GM10266 (cell line): ENCODE data around the gene BCAS3.
"Not testable (repeated sequence)": the region's sequence is repeated elsewhere in the genome, so short reads cannot be mapped to it uniquely, and the experiment has no call there.

Source experiments
- DNase-seq: peaks from one replicate; pipeline ENCODE4 v3.0.0; 2012; ENCODE audit errors: extremely low spot score
- TF ChIP-seq, protein P1 (sequence below): IDR thresholded peaks from 2 replicates; pipeline ENCODE4 v1.5.1; 2012; ENCODE audit warnings: mild to moderate bottlenecking, low read depth; ENCODE audit not compliant: control insufficient read depth, insufficient read depth; ENCODE audit errors: missing control alignments

BCAS3 gene

DNA sequence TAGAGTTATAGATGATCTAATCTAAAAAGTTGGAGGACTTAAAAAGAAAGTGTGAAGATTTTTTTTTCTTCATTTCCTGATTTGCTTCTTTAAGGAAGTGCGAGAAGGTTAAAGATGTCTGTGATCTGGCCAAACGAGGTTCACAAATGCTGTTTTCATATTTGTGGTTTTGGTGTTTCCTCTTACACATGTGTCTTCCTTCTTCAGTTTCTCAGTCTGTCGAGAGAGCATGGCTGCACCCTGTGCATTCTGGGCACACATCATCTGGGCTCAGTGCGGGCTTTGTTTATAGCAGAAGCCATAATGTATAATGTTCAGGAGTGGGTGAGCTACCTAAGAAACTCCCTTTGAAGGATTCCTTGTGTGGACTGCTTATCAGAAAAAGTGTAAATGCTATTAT is 461.6 kb downstream of the BCAS3 start:
- TF ChIP-seq, protein P1, sequence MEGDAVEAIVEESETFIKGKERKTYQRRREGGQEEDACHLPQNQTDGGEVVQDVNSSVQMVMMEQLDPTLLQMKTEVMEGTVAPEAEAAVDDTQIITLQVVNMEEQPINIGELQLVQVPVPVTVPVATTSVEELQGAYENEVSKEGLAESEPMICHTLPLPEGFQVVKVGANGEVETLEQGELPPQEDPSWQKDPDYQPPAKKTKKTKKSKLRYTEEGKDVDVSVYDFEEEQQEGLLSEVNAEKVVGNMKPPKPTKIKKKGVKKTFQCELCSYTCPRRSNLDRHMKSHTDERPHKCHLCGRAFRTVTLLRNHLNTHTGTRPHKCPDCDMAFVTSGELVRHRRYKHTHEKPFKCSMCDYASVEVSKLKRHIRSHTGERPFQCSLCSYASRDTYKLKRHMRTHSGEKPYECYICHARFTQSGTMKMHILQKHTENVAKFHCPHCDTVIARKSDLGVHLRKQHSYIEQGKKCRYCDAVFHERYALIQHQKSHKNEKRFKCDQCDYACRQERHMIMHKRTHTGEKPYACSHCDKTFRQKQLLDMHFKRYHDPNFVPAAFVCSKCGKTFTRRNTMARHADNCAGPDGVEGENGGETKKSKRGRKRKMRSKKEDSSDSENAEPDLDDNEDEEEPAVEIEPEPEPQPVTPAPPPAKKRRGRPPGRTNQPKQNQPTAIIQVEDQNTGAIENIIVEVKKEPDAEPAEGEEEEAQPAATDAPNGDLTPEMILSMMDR = no peak
- peak; percentile 52 for DNase-seq

DNA sequence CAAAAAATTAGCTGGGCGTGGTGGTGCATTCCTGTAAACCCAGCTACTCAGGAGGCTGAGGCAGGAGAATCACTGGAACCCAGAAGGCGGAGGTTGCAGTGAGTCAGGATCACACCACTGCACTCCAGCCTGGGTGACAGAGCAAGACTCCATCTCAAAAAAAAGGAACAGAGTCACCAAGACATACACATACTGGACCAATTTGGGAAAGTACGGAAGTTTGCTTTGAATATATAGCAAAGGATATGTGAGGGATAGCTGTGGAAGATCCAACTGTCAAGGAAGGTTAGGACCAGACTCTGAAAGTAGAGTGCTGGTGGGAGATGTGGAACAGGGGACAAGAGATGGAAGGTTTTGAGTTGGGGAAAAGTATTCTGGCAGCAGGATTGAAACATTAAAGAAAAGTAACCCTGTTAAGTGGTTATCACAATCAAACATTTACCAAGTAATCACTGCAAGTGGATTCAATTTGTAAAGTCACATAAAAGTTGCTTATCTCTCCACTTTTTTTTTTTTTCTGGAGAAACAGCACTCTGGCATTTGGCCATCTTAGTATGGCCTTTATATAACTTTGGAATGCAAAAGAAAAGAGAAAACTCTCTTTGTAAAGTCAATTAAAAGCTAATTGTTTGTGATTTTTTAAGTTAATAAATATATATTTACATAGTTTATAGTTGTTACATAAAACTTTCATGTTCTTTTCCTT is 462.6 kb downstream of the BCAS3 start:
- no peak for DNase-seq
- TF ChIP-seq, protein P1 = no peak

DNA sequence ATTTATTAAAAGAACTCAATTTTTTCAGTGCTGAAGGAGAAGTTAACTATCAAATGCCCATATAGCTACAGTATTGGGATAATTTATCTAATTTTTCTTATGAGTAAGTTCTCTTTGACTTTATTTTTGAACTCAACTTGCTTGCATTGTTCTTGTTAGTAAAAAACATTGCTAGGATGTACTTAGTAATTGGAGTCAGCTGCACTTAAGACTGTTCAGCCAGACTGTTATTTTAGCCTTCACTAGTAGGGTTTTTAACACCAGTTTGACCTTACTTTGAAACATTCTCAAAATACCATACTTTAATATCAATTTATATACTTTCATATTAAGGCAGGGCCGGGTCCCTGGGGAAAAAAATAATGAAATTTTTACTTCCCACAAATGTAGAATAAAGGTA is 465.4 kb downstream of the BCAS3 start:
- TF ChIP-seq, protein P1 = no peak
- DNase-seq = no peak

DNA sequence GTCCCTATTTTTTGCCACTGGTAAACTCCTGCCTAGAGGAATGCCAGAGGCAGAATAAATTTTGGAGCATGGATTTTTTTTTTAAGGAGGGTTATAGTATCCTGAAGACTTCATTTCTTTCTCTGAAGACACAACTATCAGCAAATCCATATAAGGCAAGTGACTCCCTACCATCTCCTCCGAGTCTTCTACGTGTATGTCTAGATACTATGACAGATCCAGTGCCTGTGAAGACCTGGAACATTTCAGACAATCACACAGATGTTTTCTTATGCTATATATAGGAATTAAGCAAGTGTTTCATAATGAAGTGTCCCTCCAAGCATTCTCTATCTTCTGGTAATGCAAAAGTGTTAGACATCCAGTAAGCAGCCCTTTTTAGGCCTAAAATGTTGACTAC is 466.5 kb downstream of the BCAS3 start:
- TF ChIP-seq, protein P1 = no peak
- DNase-seq = no peak

DNA sequence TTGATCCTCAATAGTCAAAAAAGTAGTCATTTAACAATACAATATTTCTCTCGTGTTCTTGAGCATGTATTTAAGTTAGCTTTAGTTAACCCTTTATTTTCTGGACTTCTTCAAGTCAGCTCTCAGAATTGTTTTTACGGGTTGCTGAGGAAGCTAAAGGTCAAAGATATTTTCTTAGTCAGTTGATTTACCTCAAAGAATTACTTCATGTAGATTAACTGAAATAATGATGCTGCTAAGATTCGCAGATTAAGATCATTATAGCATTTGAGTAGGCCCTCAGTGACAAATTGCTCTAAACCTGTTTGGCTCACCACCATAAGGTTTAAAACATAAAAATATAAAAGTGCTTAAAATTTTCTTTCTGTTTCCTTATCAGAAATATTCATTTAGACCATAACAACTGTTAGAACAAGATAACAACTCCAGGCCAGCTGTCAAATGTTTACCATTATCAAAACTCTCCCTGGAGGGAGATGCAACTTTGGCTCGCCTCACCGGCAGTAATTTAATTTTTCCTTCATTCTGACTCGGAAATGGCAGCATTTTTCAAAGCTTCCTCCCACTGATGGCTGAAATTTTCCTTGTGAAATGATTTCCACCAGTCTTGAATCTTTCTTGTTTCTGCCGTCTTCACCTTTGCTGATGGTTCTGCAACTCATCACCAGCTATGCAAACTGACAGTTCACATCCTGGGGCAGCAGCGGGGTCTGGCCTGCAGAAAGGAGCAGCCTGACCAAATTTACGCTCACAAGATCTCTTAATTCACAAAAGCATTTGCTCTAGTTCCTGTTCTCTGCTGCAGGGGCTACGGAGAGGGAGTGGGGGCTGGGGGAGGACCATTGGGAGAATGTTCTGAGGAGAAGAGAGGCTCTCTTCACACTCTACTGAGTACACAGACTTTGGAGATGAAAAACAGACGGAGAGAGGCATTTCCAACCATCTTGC is 467.2 kb downstream of the BCAS3 start:
- TF ChIP-seq, protein P1 = no peak

DNA sequence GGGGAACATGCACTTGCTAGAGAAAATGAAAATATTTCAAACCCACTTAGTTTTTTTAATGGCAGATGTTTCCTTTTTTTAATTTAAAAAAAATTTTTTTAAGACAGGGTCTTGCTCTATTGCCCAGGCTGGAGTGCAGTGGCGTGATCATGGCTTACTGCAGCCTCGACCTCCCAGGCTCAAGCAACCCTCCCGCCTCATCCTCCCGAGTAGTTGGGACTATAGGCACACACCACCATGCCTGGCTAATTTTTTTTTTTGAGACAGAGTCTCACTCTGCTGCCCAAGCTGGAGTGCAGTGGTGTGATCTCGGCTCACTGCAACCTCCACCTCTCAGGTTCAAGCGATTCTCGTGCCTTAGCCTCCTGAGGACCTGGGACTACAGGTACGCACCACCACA is 469.2 kb downstream of the BCAS3 start:
- not testable (repeated sequence) for DNase-seq

More for the DNA sequence above, 467.2 kb downstream of the BCAS3 start:
- no peak for DNase-seq

DNA sequence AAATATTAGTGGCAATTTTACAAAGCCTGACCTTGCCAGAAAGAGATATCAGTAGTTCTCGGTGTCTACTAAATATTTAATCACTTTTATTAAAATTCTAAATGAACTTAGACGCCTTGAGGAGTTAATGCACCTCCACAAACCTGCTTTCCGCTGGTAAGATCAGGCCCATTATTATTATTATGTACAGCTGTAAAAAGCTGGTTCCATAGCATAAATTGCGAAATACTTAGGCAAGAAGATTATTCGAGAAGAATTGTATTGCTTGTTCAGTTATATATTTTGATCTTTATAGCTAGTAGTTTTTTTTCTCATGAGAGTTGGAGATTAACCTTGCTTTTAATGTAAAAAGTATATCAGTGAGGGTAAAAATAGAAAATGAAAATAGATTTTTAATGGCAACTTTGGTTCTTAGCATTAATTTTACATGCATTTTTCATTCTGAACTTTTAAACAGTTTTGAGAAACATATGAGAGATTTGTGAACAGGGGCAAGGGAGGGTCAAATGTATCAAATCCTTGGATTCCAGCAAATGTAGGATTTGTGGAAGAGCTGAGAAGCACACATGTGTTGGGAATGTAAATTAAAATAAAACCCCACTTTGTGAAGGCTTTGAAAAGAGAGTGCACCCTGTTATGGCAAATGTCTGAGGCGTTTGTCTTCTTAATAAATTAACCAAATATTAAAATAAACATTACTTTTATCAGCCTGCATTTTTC is 471.6 kb downstream of the BCAS3 start:
- no peak for DNase-seq
- TF ChIP-seq, protein P1 = no peak
